ENCODE data around the gene CCDC160.
"Not testable (repeated sequence)": the region's sequence is repeated elsewhere in the genome, so short reads cannot be mapped to it uniquely, and the experiment has no call there.

DNA sequence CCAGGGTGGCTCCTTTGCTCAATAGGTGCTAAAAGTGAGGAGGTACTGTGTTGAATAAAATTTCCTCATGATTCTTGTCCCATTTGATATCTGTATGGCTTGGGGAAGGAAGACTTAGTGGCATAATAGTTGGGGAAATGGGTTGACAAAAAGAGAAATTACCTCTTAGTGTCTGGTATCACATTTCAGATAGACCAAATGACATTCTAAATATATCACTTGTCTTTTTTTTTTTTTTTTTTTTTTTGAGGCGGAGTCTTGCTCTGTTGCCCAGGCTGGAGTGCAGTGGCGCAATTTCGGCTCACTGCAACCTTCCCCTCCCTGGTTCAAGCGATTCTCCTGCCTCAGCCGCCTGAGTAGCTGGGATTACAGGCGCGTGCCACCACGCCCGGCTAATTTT, 1.2 kb downstream of the CCDC160 start:
- TF ChIP-seq, protein P1, sequence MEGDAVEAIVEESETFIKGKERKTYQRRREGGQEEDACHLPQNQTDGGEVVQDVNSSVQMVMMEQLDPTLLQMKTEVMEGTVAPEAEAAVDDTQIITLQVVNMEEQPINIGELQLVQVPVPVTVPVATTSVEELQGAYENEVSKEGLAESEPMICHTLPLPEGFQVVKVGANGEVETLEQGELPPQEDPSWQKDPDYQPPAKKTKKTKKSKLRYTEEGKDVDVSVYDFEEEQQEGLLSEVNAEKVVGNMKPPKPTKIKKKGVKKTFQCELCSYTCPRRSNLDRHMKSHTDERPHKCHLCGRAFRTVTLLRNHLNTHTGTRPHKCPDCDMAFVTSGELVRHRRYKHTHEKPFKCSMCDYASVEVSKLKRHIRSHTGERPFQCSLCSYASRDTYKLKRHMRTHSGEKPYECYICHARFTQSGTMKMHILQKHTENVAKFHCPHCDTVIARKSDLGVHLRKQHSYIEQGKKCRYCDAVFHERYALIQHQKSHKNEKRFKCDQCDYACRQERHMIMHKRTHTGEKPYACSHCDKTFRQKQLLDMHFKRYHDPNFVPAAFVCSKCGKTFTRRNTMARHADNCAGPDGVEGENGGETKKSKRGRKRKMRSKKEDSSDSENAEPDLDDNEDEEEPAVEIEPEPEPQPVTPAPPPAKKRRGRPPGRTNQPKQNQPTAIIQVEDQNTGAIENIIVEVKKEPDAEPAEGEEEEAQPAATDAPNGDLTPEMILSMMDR (IDR thresholded peaks at IDR 0.05): not testable (repeated sequence)
- not testable (repeated sequence) for TF ChIP-seq POLR2A (IDR thresholded peaks at IDR 0.05)
